NCI-H1694 treated with DMSO at 0.1 percent for 48 hours (cell line): Measurements from ENCODE around the gene ARFIP2.
A peak's percentile ranks its signal among the peaks of the same experiment; 100 is the strongest.

Experiments used
- DNase-seq: peaks from one replicate; lab custom pipeline; 2025; lab: John Stamatoyannopoulos, UW

The ARFIP2 gene

DNA sequence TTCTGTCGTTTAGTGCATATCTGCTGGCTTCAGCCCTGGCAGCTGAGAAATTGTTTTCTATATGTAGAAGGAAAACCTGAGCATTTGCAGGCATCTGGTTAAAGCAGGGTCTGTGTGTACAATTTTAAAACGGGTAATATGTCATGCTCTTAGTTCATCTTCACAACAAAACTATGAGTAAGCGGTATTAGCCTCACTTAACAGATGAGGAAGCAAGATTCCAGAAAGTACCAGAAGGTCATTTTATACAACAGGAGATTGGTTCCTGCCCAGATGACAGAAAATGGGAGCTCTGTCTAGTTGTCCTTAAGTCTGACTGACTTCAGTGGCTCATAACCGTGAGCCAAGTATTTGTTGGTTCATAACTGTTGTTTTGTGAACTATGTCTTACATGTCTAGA, 1.3 kb upstream of the ARFIP2 start:
- no peak for DNase-seq

GRCh38 chr11:6481924-6482275, 769 bp upstream of the ARFIP2 start:
- DNase-seq = no peak

DNA sequence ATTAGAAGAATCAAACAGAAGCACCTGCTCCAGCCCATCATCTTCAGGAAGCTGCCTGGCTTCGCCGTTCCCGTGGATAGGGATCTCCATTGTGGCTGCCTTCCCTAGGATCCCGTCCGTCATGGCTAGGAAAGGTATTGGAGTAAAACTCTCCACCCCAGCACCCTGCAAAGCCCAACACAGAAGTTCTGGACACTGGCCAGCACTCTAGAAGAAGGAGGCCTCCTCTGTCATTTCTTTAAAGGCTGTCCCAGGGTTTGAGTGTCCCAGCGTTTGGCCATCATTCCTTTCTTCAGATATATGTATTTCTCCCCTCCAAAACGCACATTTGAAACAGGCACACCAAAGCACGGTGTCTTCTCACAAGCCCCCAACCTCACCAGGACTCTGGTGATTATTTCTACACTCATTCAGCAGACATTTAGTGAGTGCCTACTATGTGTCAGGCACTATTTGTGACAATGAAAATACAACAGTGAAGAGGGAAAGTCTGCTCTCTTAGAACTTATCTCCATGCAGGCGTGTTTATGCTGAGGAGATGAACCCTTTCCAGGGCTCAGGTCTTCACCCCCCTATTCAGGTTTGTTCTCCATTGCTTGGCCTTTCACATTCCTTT, 724 bp downstream of the ARFIP2 start:
- no peak for DNase-seq

DNA sequence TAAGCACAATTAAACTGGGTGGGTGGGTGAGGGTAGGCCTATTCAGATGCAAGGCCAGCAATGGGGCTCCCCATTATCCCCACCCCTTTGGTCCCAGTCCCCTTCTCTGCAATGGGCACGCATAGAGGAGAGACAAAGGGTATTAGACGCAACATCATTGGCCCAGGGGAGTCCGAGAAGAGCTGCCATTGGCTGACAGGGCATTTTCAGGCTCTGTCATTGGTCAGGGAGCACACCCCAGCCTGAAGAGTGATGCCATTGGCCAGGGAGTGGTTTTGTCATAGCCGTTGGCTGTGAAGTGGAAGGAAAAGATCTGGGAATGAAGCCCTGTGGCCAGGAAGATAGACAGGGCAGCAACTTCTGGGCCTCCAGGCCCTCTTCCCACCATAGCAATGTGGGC, 4.6 kb downstream of the ARFIP2 start:
- no peak for DNase-seq

- no peak for DNase-seq
Measured at GRCh38 chr11:6475936-6476335, 5.2 kb downstream of the ARFIP2 start.

GRCh38 chr11:6474806-6475500, 6.2 kb downstream of the ARFIP2 start:
- DNase-seq = no peak

GRCh38 chr11:6474413-6474792, 6.7 kb downstream of the ARFIP2 start:
- DNase-seq = no peak

DNA sequence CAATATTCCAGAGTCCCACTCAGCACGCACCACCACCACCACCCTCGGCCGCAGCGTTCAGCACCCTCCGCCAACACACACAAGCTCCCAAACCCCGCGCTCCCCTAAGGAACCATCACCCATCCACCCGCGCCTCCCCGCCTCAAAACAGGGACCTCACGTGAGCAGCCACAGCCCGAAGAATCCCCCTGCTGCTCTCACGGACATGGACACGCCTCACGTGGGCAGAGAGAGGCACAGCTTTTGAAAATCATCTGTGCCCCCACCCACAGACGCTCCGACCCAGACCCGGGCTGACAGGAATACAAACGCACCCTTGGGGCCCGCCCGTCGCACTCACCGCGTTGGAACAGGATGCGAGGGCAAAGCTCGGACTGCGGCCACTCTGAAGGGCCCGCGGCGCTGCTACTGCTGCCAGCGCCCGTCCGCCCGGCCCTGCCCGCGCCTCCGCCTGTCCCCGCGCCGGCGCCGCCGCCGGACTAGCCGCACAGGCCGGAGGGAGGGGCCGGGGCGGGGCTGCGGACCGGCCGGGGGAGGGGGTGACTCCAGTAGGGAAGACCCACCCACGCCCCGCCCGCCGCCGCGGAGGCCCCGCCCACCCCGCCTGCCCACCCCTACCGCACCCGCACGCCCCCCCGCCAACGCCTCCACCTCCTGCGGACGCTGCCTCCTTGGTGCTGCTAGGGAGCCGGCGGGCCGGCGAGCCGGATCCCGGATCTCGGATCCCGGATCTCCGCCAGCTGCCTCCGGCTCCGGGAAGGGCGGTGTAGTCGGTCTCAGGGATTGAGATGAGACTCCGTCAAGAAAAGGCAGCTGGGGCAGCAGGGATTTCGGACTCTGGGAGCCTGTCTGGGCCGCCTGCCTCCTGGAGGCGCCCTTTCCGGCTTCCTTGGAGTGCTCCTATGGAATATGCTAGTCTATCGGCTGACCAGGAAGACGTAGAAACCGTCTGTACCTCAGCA, 7.4 kb downstream of the ARFIP2 start, which contains the start of gene TRIM3:
Gene TRIM3 (minus strand): TSS at position 491 of the 962 bp plus-strand sequence. CDS start 8,246 bp downstream, outside the sequence.
- DNase-seq = peak; percentile 6

DNA sequence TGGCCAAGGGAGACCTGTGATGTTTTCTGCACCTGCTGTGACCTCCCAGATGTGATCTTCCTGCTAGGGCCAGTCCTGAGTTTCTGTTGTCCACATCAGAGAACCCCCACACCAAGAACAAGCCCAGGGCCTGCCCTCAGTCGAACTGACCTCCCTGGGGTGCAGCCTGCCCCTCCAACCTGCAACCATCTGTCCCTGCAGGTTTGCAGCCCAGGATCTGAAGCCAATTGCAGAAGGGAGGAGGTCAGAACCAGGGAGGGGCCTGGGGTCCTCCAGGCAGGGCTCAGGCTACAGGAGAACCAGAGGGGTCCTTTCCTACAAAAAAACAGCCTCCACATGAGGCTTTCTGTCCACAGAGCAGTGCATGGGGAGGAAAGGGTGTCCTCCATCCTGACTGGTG, 8.2 kb downstream of the ARFIP2 start:
- DNase-seq = no peak

- no peak for DNase-seq
Measured at GRCh38 chr11:6469599-6469998, 11.5 kb downstream of the ARFIP2 start.

GRCh38 chr11:6468712-6469495, 12.2 kb downstream of the ARFIP2 start:
- no peak for DNase-seq

- no peak for DNase-seq
Measured at GRCh38 chr11:6459099-6459450, 22.1 kb downstream of the ARFIP2 start.

- no peak for DNase-seq
Measured at GRCh38 chr11:6458352-6459098, 22.6 kb downstream of the ARFIP2 start.

GRCh38 chr11:6457581-6458320, 23.4 kb downstream of the ARFIP2 start:
- DNase-seq = no peak

GRCh38 chr11:6456361-6457073, 24.6 kb downstream of the ARFIP2 start:
- DNase-seq = no peak

DNA sequence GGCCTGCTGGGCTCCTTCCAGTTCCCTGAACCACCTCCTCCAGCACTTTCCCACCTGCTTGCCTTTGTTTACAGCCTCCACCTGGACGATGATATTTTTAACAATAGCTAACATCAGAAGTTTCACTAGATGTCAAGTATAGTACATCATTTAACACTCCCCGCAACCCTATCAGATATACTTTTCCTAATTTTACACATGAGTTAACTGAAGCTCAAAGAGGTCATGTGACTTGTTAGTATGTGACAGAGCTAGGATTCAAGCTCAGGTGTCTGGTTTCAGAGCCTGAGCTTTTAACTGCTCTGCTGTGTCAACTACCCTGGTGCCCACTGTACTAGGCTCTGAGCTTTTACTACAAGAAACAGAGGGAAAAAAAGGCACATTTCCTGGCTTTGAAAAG, 26.1 kb downstream of the ARFIP2 start:
- no peak for DNase-seq

- DNase-seq = no peak
Measured at GRCh38 chr11:6453152-6453551, 28.0 kb downstream of the ARFIP2 start.

DNA sequence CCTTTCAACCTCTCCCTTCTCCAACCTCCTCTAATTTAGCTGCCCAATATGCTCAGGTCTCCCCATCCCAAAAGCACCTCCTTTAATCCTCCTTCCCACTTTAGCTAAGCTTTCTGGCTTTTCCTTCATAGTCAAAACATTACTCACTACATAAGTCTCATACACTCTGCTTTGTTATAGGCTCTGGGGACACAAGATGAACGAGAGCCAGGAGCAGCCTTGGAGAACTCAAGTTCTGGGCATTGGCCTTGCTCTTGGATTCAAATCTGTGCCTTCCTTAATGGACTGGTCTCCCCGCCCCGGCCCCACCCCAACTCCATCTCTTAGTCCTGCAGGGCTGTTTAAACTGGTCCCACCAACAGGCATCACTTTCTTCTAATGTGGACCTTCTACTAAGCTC, 28.9 kb downstream of the ARFIP2 start:
- no peak for DNase-seq

DNA sequence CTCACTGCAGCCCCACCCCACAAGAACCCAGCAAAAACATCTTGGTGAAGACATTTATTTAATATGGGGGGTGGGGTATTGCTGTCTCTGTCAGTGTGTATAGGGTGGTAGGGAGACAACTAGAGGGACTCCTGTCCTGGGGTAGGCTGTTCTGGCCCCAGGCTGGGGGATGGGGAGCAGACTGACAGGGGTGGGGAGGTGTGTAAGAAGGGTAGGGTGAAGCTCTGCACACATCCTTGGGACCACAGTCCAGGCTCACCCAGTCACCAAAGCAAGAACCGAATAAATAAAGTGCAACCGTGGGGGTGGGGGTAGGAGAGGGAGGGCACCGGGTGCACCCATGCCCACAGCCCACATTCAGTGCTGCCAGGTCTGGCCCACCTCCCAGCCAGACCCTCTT, 32.6 kb downstream of the ARFIP2 start:
- no peak for DNase-seq
